DOHH2 (cell line): ENCODE measurements around the gene FAM184A.

Experiments
- H3F3A ChIP-seq: fragments of 200-600 bp; sonication (generic), shearing (Covaris generic); 2 replicates; pipeline ENCODE4 v1.6.0; 2016; ENCODE audit warnings: antibody characterized with exemption, mild to moderate bottlenecking; ENCODE audit not compliant: control insufficient read depth, insufficient read depth
- H3K27ac ChIP-seq: fragments of 200-600 bp; sonication (generic); 2 replicates; pipeline ENCODE4 v1.5.1; 2014; ENCODE audit warnings: low read depth, mild to moderate bottlenecking, low read length, moderate library complexity
- H3K27me3 ChIP-seq: fragments of 200-600 bp; sonication (generic); 2 replicates; pipeline ENCODE4 v1.6.1; 2014; ENCODE audit warnings: mild to moderate bottlenecking, low read length, mixed read lengths; ENCODE audit not compliant: control insufficient read depth
- H3K36me3 ChIP-seq: fragments of 200-600 bp; sonication (generic); 2 replicates; pipeline ENCODE4 v1.6.1; 2014; ENCODE audit warnings: mild to moderate bottlenecking, low read length, moderate library complexity, mixed read lengths; ENCODE audit not compliant: control insufficient read depth
- H3K4me1 ChIP-seq: fragments of 200-600 bp; sonication (generic); 2 replicates; pipeline ENCODE4 v1.6.1; 2014; ENCODE audit warnings: mild to moderate bottlenecking, low read length, mixed read lengths; ENCODE audit not compliant: control insufficient read depth
- H3K4me2 ChIP-seq: fragments of 200-600 bp; sonication (generic); 2 replicates; pipeline ENCODE4 v1.6.0; 2014; ENCODE audit warnings: mild to moderate bottlenecking, low read length, moderate library complexity
- H3K4me3 ChIP-seq: fragments of 200-600 bp; sonication (generic); 2 replicates; pipeline ENCODE4 v1.5.1; 2014; ENCODE audit warnings: mild to moderate bottlenecking, low read length, mixed read lengths
- H3K79me2 ChIP-seq: fragments of 200-600 bp; sonication (generic); 2 replicates; pipeline ENCODE4 v1.6.1; 2014; ENCODE audit warnings: mild to moderate bottlenecking, low read length, mixed read lengths; ENCODE audit not compliant: control insufficient read depth
- H3K9me2 ChIP-seq: fragments of 200-600 bp; sonication (generic); replicated peaks from 2 replicates; pipeline ENCODE4 v1.6.1; 2014; ENCODE audit warnings: mild to moderate bottlenecking, low read length, mixed read lengths; ENCODE audit not compliant: control insufficient read depth
- H3K9me3 ChIP-seq: fragments of 200-600 bp; sonication (generic); 2 replicates; pipeline ENCODE4 v1.6.1; 2014; ENCODE audit warnings: antibody characterized with exemption, low read length, mixed read lengths; ENCODE audit not compliant: control insufficient read depth, insufficient read depth
- H4K20me1 ChIP-seq: fragments of 200-600 bp; sonication (generic); 2 replicates; pipeline ENCODE4 v1.6.0; 2014; ENCODE audit warnings: low read depth, mild to moderate bottlenecking, antibody characterized with exemption, low read length, moderate library complexity; ENCODE audit not compliant: control insufficient read depth, insufficient read depth
- CTCF ChIP-seq: fragments of 200-600 bp; sonication (generic); IDR thresholded peaks from one replicate; pipeline ENCODE4 v1.5.1; 2014; ENCODE audit warnings: antibody characterized with exemption, mild to moderate bottlenecking, low read depth, low read length; ENCODE audit not compliant: poor library complexity, severe bottlenecking
- EZH2phosphoT487 ChIP-seq: fragments of 200-600 bp; sonication (generic); IDR thresholded peaks from 2 replicates; pipeline ENCODE4 v1.6.1; 2017; ENCODE audit warnings: borderline replicate concordance, mild to moderate bottlenecking, antibody characterized with exemption, low read length, moderate library complexity, mixed read lengths

Gene FAM184A

DNA sequence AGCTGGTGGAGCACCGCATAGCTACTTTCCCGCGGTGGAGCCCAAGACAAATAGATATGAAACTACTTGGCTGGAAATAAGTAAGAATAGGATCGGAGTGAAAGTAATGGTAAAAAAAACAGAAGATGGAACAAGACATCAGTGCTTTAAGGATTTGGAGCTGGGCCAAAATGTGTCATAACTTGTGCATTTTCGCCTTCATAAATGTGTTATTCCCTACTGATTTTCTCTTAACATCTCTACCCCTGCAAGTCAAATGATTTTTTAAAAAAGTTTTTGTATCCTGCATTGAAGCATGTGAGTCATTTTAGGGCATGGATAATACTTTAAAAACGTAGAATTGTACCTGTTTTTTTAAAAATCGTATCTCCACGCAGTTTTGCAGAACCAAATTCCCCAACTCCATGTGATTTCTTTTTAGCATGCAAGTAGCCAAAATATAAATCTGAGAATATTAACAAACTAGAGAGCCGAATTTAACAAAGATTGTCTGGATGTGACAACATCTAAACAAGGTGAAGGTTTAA, 882 bp upstream of the FAM184A start:
- Histone ChIP-seq H4K20me1 (no peaks in the 10 kb centered on the region), H3K4me3 (no peak overlapping the region)

DNA sequence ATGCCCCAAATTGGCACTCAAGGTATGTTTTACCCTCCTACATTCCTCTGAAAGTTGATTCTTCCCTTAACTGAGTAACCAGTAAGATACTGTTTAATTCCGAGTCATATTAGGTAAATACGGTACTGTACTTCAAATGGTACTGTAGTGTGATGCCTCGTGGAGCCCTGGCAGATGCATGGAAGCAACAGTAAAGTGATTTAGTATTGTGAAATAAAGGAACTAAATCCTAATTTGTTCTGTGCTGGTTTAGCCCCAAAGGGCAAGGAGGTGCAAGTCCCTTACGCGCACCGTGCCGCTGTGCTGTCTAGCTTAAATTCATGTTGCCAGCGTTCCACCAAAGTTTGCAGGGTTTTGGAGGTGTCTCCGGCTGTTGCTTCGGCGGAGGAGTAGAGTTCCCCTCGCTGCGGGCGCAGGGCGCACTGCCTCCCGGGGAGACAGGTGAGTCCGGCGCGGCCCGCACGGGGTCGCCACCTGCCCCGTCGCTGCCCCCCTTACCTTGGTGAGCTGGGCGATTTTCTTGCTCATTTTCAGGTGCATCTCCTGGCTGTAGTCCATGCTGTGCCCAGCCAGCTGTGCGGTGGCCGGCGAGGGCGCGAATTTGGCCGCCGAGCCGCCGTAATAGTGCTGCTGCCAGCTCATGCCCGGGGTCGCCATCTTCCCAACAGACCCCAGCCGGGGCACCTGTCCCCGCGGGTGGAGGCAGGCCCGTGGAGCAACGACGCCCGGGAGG, 655 bp downstream of the FAM184A start:
- H3K27ac ChIP-seq: no peak overlapping the region
- TF ChIP-seq CTCF (no peak), EZH2phosphoT487 (no peak)

More for the DNA sequence above, 882 bp upstream of the FAM184A start:
- Histone ChIP-seq H3K9me3 (peaks cover 20% of the 10 kb centered on the region; the same call in 1 of the 2 replicates), H3K9me2 (no peaks in the 10 kb centered on the region), H3K4me2 (peak overlapping the region; percentile 37; the same call in 1 of the 2 replicates), H3F3A (no peaks in the 10 kb centered on the region), H3K79me2 (no peaks in the 10 kb centered on the region), H3K36me3 (no peaks in the 10 kb centered on the region), H3K4me1 (no peaks in the 10 kb centered on the region), H3K27me3 (peaks cover 36% of the 10 kb centered on the region), H3K27ac (no peak overlapping the region)
- TF ChIP-seq EZH2phosphoT487: no peak
- no peak for TF ChIP-seq CTCF

GRCh38 chr6:119077391-119077642, 1.1 kb downstream of the FAM184A start:
- no peaks in the 10 kb centered on the region for H3K4me1 ChIP-seq
- H3K9me2 ChIP-seq: no peaks in the 10 kb centered on the region
- no peaks in the 10 kb centered on the region for H3F3A ChIP-seq
- no peaks in the 10 kb centered on the region for H3K79me2 ChIP-seq
- TF ChIP-seq EZH2phosphoT487: no peak
- no peak for TF ChIP-seq CTCF
- H3K4me3 ChIP-seq: no peak overlapping the region
- H3K9me3 ChIP-seq: peaks cover 11% of the 10 kb centered on the region; the same call in 1 of the 2 replicates
- H3K4me2 ChIP-seq: no peak overlapping the region
- no peaks in the 10 kb centered on the region for H4K20me1 ChIP-seq
- H3K27ac ChIP-seq: no peak overlapping the region
- peaks cover 36% of the 10 kb centered on the region for H3K27me3 ChIP-seq
- H3K36me3 ChIP-seq: no peaks in the 10 kb centered on the region

More for the DNA sequence above, 655 bp downstream of the FAM184A start:
- H3K36me3 ChIP-seq: no peaks in the 10 kb centered on the region
- H3K27me3 ChIP-seq: peaks cover 36% of the 10 kb centered on the region
- H3K4me3 ChIP-seq: no peak overlapping the region
- no peaks in the 10 kb centered on the region for H3K9me2 ChIP-seq
- H3F3A ChIP-seq: no peaks in the 10 kb centered on the region
- H3K9me3 ChIP-seq: peaks cover 16% of the 10 kb centered on the region; the same call in 1 of the 2 replicates
- no peaks in the 10 kb centered on the region for H3K4me1 ChIP-seq
- no peak overlapping the region for H3K4me2 ChIP-seq
- no peaks in the 10 kb centered on the region for H3K79me2 ChIP-seq
- H4K20me1 ChIP-seq: no peaks in the 10 kb centered on the region
